ENCODE measurements around the gene EXOSC9. TPM values are rescaled to one million over a fixed set of nuclear protein-coding genes. Genes with fewer than 3 reads are reported as not detected.
"Not testable (repeated sequence)": the region's sequence is repeated elsewhere in the genome, so short reads cannot be mapped to it uniquely, and the experiment has no call there.

EXOSC9 gene, protein sequence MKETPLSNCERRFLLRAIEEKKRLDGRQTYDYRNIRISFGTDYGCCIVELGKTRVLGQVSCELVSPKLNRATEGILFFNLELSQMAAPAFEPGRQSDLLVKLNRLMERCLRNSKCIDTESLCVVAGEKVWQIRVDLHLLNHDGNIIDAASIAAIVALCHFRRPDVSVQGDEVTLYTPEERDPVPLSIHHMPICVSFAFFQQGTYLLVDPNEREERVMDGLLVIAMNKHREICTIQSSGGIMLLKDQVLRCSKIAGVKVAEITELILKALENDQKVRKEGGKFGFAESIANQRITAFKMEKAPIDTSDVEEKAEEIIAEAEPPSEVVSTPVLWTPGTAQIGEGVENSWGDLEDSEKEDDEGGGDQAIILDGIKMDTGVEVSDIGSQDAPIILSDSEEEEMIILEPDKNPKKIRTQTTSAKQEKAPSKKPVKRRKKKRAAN
- 19.0 and 24.6 TPM in 2 replicates for total RNA-seq (2014; rRNA removed; shearing (Covaris generic))

- peak; percentile 92 for DNase-seq (ENCODE audit: low spot score)
Observed at GRCh38 chr4:121800961-121801714, at the start of gene EXOSC9. EXOSC9 (plus strand) TSS chr4:121801323; CDS start chr4:121801425, 102 bp downstream.

- DNase-seq (ENCODE audit: low spot score), result not testable (repeated sequence)
Observed at GRCh38 chr4:121752142-121752541, 49.0 kb upstream of the EXOSC9 start.

DNA sequence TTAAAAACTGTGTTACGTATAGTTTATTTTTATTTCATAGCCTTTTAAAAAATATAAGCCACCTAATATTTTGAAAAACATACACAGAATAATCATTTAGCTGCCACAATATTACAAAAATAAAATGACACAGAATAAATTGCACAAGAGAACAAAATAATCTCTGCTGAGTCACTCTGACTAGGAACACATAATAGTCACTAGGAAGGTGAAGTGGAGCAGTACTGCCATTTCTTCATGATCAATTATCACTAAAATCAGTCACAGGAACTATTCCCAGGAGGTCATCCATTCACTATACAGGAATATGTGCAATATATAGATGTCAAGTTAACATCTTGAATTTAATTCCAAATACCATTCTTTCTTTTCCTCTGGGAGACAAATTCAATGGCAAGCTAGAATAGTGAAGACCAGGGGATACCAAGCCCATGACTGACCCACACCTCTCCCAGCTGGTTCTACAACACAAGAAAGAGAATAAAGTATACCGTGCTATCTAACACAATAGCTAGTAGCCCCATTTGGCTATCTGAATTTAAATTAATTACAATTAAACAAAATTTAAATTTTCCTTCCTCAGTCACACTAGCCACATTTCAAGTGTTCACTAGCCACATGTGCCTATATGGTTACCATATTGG, 42.1 kb upstream of the EXOSC9 start:
- DNase-seq (ENCODE audit: low spot score), result no peak

DNA sequence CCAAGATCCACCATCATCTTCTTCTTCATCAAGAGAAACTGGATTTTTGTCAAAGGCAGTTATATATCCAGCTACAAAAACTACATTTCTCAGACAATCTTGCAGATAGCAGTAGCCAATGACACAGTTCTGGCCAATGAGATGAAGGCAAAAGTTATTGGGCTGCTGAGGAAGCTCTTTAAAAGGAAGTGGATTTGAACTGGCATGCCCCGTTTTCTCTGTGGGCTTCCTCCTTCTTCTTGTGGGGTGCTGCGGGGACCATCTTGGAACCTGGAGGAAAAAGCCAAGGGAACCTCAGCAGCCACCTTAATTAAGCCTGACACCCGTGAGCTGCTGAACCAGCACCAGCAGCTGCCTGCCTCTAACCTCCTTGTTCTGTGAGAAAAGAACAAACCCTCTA, 40.9 kb upstream of the EXOSC9 start:
- DNase-seq (ENCODE audit: low spot score), result no peak

GRCh38 chr4:121764303-121764701, 36.8 kb upstream of the EXOSC9 start:
- DNase-seq (ENCODE audit: low spot score), result no peak

GRCh38 chr4:121764702-121765367, 36.3 kb upstream of the EXOSC9 start, which contains the start of gene SMIM43:
SMIM43 (minus strand) TSS chr4:121765164; CDS start chr4:121765105, 59 bp downstream.
- no peak for DNase-seq (ENCODE audit: low spot score)

DNA sequence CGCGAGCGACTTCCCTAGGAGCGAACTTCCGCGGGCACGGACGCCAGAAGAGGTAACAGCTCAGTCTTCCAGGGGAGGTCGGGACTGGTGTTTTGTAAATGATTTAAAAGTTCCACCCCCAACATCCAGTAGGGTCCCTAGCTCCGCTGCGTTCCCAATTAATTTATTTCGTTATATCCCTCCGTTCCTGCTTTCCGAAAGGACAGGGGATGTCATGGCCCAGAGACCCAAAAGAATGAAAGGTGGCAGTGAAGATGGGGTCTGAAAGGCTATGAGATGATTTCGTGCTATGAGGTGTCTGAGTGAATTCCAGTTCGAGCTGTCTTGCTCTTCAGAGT, 35.8 kb upstream of the EXOSC9 start:
- DNase-seq (ENCODE audit: low spot score), result no peak

DNA sequence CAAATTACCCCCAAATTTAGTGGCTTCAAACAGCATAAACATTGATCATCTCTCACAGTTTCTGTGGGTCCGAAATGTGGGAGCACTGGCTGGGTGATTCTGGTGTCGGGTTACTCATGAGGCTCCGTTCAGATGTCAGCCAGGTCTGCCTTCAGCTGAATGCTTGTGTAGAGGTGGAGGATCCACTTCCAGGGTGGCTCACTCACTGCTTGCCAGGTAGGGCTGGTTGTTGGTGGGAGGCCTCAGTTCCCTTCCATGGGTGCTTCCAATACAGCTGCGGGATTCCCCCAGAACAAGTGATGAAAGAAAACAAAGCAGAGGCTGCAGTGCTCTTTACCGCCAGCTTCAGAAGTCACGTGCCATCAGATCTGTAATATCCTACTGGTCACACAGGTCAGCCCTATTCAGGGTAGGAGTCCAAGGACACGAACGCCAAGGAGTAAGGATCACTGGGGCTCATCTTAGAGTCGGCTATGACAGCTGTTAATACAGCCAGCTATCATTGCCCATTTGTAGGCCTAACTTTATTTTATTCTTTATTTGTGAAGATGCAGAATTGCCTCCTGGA, 35.1 kb upstream of the EXOSC9 start:
- DNase-seq (ENCODE audit: low spot score), result no peak

DNA sequence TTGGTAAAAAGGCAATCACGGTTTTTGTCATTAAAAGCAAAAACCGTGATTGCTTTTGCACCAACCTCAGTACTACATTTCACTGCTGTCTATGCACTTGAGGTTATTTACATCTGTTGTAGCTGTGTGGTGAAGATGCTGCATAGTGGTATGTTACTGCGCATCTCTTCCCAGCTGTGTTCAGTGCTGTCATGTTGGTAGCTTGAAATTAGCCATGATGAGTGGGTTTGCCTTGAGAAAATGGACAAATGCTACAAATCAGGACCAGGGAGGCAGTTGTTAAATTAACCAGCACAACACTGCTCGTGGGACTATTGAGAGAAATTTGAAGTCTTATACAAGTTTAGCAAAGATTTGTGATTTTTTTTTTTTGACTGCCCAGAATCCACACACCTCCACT, 34.0 kb upstream of the EXOSC9 start:
- DNase-seq (ENCODE audit: low spot score), result no peak

GRCh38 chr4:121769341-121769740, 31.8 kb upstream of the EXOSC9 start:
- no peak for DNase-seq (ENCODE audit: low spot score)

DNA sequence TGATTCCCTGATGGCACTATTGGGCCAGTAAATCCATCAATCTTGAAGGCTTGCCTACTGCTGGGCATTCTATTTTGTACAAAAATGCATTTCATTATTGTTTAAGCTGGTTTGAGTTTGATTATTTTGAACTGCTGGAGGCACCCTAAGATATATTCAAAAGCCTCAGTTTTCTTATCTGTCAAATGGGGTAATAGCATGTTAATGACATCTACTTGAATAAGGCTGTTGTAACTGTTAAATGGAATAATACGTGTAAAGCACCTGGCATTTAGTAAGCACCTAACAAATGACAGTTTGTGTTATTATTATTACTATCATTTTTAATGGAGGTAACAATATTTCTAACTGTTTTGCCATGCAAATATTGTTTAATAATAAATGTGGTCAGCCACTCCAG, 29.3 kb upstream of the EXOSC9 start:
- DNase-seq (ENCODE audit: low spot score), result no peak

GRCh38 chr4:121773883-121774282, 27.2 kb upstream of the EXOSC9 start:
- DNase-seq (ENCODE audit: low spot score), result no peak

DNA sequence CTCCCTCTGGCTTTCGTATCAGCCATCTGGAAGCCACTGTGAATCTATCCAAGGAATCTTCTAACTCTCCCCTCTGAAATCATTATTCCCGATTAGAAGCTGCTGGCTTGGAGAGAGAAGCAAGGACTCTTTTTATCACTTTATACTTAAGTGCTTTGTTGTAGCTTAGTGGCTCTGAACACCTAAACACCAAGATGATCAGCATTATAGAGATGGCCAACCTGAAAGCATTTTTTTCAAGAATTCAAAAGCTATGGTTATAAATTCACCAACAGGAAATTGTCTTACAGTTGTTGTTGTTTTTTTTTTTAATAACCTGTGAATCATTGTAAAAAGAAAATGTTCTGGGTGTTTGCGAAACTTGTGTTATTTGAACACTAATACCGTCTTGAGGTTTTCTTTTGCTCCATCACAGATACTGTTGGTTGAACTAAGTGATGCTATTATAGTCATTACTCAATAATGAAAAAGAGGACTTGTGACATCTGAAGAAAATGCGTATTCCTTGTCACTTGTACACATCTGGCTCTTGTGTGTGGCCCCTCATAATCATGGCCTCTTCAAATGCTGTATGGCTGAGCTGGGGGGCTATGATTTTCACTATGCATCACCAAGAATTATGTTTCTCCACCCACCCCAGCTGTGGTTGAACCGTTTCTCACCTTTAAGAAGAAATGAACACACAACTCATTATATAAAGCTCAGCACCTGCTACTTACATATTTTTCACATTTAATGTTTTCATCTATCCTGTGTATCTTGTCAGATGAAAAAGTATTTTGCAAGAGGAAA, 24.3 kb upstream of the EXOSC9 start:
- no peak for DNase-seq (ENCODE audit: low spot score)

DNA sequence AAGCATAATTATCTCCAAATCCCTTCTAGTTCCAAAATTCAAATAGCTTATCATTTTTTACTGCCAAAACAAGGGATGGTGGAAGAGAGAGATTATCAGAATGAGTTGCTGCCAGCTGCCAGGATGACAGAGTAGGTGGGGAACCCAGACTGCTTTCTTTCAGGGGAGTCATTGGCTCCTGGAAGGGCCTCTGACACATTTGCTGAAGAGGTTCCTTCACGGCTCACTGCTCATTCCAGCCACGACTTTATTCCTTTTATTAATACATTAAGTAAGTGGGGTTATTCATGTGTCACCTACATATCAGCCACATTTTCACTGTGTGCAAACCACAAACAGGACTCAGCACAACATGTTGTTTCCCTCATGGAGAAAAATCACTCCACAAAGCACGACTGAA, 23.5 kb upstream of the EXOSC9 start:
- DNase-seq (ENCODE audit: low spot score), result no peak

DNA sequence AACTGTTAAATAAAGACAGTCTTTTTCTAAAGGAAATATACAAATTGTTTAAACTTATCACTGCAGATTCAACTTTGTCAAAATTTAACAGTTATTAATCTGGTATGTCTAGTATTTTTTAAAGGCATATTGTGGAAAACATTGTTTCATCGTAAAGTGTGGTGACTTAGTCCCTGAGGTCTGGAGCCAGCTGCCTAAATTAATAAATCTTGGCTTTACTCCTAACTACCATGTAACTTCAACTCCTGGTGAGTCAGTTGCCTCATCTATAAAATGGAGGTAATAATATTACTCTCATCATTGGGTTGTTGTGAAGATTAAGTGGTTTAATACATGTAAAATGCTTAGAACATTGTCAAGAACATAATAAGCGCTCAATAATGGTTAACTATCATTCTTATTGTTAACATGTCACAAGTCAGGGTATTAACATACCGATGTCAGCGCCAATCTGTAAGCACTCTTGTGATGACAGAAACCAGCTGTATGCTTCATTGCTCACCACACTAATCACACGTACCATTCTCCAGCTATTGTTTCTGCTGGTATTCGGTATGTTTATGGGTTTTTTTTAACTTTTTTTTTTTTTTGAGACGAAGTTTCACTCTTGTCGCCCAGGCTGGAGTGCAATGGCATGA, 22.0 kb upstream of the EXOSC9 start:
- no peak for DNase-seq (ENCODE audit: low spot score)

DNA sequence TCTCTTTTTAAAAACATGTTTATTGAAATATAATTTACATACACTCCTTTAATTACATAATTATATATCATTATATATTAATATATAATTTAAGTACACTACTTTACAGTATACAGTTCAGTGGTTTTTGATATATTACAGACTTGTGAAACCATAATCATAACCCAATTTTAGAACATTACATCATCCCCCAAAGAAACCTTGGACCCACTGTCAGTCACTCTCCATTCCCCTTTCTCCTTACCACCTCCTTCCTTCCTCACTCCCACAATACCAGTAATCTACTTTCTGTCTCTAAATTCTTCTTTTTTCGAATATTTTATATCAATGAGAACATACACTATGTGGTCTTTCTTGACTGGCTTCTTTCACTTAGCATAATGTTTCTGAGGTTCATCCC, 17.9 kb upstream of the EXOSC9 start:
- no peak for DNase-seq (ENCODE audit: low spot score)

DNA sequence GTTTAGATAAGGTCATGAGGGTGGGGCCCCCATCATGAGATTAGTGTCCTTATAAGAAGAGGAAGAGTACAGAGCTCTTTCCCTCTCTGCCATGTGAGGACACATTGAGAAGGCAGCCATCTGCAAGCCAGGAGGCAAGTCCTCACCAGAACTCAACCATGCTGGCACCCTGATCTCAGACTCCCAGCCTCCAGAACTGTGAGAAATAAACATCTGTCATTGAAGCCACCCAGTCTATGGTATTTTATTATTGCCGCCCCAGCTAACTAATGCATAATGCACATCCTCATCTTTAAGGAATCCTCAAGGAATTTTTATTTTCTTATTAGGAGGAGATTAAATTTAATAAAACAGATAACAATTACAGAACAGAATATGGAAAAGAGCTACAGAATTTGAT, 16.7 kb upstream of the EXOSC9 start:
- no peak for DNase-seq (ENCODE audit: low spot score)

- no peak for DNase-seq (ENCODE audit: low spot score)
Observed at GRCh38 chr4:121784975-121785374, 16.1 kb upstream of the EXOSC9 start.

DNA sequence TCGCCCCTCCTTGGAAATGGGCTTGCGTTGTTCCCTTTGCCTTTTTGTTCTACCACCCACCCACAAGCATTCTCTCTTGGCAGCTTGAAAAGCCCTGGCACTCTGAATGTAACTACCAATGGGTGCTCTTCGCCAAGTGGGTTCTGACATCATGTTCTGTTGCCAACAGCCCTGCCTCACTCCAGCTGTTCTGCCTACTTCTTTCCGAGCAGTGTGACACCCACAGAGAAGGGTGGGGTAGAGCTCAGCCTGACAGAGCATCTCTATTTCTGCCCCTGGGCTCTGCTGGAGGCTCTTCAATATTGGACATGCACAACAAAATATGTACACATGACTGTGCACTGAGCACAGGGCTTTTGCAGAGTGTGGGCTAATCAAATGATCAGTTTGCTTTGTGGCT, 15.6 kb upstream of the EXOSC9 start:
- no peak for DNase-seq (ENCODE audit: low spot score)

DNA sequence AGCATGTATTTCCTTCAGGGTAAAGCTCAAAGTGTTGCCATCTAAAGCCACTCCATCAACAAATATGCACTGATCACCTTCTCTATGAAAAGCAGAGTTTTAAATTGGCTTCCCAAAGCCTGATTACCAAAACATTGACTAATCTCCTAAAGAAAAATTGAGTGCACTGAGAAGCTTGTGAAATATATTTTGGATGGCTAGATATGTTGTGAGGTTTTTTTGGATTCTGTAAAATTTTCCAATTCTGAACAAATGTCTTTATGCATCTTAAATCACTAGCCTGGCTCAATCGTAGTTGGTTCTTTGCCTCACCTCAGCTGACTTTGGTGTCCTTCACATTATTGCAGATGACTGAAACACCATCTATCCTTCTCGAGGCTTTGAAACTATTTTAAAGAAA, 14.9 kb upstream of the EXOSC9 start:
- DNase-seq (ENCODE audit: low spot score), result no peak
